A673 (cell line): ENCODE results near the gene NFIB.

Experiments used
- EZH2 ChIP-seq: fragments of 200-600 bp; sonication (generic); IDR thresholded peaks from 2 replicates; pipeline ENCODE4 v1.6.1; 2017; ENCODE audit warnings: borderline replicate concordance, low read depth, mild to moderate bottlenecking, mixed read lengths, antibody characterized with exemption, low read length; ENCODE audit not compliant: poor library complexity, severe bottlenecking
- TF ChIP-seq, protein P1 (sequence below): fragments of 300-800, 200-600 bp; sonication (generic); conservative IDR thresholded peaks from 2 replicates; pipeline ENCODE4 v1.5.1; 2017; ENCODE audit warnings: low read depth, mild to moderate bottlenecking, antibody characterized with exemption, low read length, moderate library complexity, mixed read lengths

DNA sequence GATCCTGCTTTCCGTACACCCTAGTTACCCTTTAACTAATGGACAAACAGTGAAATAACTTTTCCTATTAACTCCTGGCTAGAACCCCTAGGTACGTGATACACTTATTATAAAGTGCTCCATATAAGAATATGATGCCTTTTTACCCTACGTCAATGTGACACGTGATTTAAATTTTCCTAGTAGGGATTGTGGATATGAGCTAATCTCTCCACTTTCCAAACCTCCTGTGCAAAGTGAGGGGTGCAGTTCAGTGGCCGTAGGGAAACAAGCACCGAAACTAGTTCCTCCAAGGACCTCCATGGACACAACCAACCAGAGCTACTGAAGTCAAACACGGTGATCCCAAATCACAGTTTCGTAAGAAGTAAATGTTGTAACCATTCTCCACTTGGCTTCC lies 19.3 kb downstream of the NFIB start:
- TF ChIP-seq, protein P1, sequence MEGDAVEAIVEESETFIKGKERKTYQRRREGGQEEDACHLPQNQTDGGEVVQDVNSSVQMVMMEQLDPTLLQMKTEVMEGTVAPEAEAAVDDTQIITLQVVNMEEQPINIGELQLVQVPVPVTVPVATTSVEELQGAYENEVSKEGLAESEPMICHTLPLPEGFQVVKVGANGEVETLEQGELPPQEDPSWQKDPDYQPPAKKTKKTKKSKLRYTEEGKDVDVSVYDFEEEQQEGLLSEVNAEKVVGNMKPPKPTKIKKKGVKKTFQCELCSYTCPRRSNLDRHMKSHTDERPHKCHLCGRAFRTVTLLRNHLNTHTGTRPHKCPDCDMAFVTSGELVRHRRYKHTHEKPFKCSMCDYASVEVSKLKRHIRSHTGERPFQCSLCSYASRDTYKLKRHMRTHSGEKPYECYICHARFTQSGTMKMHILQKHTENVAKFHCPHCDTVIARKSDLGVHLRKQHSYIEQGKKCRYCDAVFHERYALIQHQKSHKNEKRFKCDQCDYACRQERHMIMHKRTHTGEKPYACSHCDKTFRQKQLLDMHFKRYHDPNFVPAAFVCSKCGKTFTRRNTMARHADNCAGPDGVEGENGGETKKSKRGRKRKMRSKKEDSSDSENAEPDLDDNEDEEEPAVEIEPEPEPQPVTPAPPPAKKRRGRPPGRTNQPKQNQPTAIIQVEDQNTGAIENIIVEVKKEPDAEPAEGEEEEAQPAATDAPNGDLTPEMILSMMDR: no peak
- TF ChIP-seq EZH2: no peak
